ENCODE measurements around the gene CNTRL. TPM values are rescaled to one million over a fixed set of nuclear protein-coding genes. Genes with fewer than 3 reads are reported as not detected.

Gene CNTRL
- polyA plus RNA-seq, 1 experiment, result 3.6 TPM

DNA sequence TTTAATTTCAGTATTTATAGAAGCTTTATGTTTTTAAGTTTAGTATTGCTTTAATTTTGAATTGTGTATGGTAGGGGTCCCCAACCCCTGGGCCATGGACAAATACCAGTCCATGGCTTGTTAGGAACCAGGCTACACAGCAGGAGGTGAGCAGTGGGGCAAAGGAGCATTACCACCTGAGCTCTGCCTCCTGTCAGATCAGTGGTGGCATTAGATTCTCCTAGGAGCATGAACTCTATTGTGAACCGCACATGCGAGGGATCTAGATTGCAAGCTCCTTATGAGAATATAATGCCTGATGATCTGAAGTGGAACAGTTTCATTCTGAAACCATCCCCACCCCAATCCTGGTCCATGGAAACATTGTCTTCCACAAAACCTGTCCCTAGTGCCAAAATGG is 26.6 kb upstream of the CNTRL start:
- DNase-seq (ENCODE audit: low read depth), result no peak
- H3K27me3 ChIP-seq (ENCODE audit: control insufficient read depth, insufficient read depth, low read length), result no peaks in the 10 kb centered on the region
- ChIA-PET POLR2A (interaction anchor here (0.6 kb wide), 1 partner anchor 114 kb away, joined by 10 read pairs; no protein-coding TSS in a partner anchor), CTCF (interaction anchor here (1.0 to 6.4 kb wide), 4 partner anchors 11 to 292 kb away, joined by 3 to 34 read pairs (median 6); no protein-coding TSS in a partner anchor)
- TF ChIP-seq, protein P1, sequence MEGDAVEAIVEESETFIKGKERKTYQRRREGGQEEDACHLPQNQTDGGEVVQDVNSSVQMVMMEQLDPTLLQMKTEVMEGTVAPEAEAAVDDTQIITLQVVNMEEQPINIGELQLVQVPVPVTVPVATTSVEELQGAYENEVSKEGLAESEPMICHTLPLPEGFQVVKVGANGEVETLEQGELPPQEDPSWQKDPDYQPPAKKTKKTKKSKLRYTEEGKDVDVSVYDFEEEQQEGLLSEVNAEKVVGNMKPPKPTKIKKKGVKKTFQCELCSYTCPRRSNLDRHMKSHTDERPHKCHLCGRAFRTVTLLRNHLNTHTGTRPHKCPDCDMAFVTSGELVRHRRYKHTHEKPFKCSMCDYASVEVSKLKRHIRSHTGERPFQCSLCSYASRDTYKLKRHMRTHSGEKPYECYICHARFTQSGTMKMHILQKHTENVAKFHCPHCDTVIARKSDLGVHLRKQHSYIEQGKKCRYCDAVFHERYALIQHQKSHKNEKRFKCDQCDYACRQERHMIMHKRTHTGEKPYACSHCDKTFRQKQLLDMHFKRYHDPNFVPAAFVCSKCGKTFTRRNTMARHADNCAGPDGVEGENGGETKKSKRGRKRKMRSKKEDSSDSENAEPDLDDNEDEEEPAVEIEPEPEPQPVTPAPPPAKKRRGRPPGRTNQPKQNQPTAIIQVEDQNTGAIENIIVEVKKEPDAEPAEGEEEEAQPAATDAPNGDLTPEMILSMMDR (IDR thresholded peaks at IDR 0.05; ENCODE audit: insufficient read depth, low read depth, low read length), result no peak
- no peaks in the 10 kb centered on the region for H3K36me3 ChIP-seq (ENCODE audit: control insufficient read depth, insufficient read depth, low read length)
- no peak overlapping the region for H3K4me3 ChIP-seq (ENCODE audit: low read depth, low read length)

DNA sequence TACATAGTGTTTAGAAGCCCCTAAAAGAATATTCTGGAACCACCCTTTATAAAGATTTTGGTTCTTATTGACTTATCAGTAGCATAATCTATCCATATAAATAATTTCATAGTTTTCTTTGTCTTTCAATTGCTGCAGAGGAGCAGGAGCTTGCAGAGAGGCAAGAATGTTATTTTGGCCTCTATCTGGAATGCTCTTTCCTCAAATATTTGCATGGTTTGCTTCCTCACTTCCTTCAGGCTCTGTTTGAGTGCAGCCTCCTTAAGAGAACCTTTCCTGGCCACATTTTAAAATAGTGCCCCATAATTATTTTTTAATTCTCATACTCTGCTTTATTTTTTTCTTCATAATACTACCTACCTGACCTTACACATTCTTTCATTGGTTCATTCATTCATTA is 26.1 kb upstream of the CNTRL start:
- H3K27me3 ChIP-seq (ENCODE audit: control insufficient read depth, insufficient read depth, low read length), result no peaks in the 10 kb centered on the region
- no peak overlapping the region for H3K4me3 ChIP-seq (ENCODE audit: low read depth, low read length)
- no peaks in the 10 kb centered on the region for H3K36me3 ChIP-seq (ENCODE audit: control insufficient read depth, insufficient read depth, low read length)
- CTCF ChIA-PET, result interaction anchor here (1.0 to 6.4 kb wide), 5 partner anchors 11 to 293 kb away, joined by 3 to 34 read pairs (median 8); no protein-coding TSS in a partner anchor
- no peak for DNase-seq (ENCODE audit: low read depth)
- TF ChIP-seq, protein P1 (IDR thresholded peaks at IDR 0.05; ENCODE audit: insufficient read depth, low read depth, low read length), result no peak
- POLR2A ChIA-PET, result no interaction called here

DNA sequence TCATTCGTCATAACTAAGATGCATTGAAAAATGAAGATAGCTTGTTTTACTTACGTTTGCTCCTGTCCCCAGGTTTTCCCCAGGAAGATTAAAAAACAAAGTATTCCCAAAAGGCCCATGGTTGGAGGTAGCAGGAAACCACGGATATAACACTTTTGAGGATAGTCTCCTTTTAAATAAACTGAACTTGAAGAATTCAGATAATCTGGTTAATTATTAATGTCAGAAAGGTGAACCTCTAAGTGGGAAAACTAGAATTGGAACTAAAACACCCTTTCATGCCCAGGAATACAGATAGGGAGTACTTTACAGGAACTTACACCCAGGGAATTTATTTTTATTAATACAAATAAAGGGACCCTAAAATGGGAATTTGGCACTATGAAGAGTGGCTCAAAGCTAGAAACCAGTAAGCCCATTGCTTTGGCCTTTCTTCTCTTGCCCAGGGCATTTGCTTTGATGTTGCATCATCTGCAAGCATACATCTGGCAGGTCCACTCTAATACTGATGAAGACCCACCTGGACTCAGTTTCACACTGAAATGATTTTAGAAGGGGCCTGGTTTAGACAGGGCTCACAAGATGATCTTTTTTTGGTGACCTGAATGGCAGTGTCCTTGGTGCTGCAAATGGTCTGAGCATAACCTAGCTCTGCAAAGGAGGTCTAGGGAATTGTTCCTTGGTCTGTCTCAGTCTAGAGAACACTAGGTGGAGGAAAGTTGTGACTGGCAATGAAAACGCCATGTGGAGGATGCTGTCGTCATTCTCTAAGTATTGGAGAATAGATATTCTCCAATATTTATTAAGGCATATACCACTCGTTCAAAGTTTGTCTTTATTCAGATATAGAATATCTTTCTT is 24.4 kb upstream of the CNTRL start, which contains the start of gene C5:
Gene C5, minus strand, starts transcription at position 148 of the 861 bp plus-strand sequence. Its CDS starts 29 bp downstream, at position 119.
- POLR2A ChIA-PET, result no interaction called here
- H3K4me3 ChIP-seq (ENCODE audit: low read depth, low read length), result no peak within 1 kb of the TSS
- CTCF ChIA-PET, result interaction anchor here (0.8 to 6.4 kb wide), 4 partner anchors 9 to 295 kb away, joined by 3 to 34 read pairs (median 6); no protein-coding TSS in a partner anchor
- H3K36me3 ChIP-seq (ENCODE audit: control insufficient read depth, insufficient read depth, low read length), result no peaks in the 10 kb centered on the region
- TF ChIP-seq, protein P1 (IDR thresholded peaks at IDR 0.05; ENCODE audit: insufficient read depth, low read depth, low read length), result no peak
- no peak for DNase-seq (ENCODE audit: low read depth)
- no peaks in the 10 kb centered on the region for H3K27me3 ChIP-seq (ENCODE audit: control insufficient read depth, insufficient read depth, low read length)

DNA sequence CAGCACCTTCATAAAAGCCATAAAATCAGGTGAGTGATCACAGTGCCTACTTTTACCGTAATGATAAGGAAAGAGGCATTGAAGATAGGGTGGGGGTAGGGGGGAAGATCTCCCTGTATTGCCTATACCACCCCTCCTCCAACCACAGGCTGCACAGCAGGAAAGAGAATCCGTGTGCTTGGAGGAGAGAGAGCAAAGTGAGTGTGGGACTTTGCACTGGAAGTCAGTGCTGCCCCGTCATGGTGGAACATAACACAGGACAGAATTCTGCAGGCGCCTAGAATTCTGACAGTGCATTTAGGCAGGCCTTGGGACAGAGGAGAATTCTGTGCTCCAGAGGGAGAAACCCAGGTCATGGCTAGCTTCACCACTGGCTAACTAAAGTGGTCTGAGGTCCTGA is 21.2 kb upstream of the CNTRL start:
- no peaks in the 10 kb centered on the region for H3K27me3 ChIP-seq (ENCODE audit: control insufficient read depth, insufficient read depth, low read length)
- TF ChIP-seq, protein P1 (IDR thresholded peaks at IDR 0.05; ENCODE audit: insufficient read depth, low read depth, low read length), result no peak
- no peak for DNase-seq (ENCODE audit: low read depth)
- POLR2A ChIA-PET, result no interaction called here
- H3K4me3 ChIP-seq (ENCODE audit: low read depth, low read length), result no peak overlapping the region
- H3K36me3 ChIP-seq (ENCODE audit: control insufficient read depth, insufficient read depth, low read length), result no peaks in the 10 kb centered on the region
- CTCF ChIA-PET, result no interaction called here

DNA sequence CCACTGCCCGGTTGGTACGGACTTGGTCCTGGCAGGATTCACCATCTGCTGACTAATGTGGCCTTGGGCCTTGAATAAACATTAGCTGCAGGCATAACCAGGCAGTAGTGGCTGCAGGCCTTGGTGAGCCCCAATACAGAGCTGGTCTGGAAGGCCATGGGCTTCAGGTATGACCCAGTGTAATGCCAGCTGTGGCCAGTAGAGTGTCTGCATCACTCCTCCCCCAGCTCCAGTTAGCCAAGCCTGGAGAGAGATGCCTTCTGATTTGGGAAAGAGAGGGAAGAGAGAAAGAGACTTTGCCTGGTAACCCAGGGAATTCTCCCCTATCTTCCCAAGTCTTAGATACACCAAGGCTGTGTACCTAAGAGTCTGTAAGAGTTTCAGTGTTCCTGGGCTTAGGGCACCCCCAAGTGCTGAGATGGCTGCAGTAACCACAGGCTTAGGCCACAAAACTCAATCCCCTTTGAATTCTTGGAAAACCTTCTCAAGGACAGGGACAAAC is 19.1 kb upstream of the CNTRL start:
- no peaks in the 10 kb centered on the region for H3K27me3 ChIP-seq (ENCODE audit: control insufficient read depth, insufficient read depth, low read length)
- TF ChIP-seq, protein P1 (IDR thresholded peaks at IDR 0.05; ENCODE audit: insufficient read depth, low read depth, low read length), result peak; percentile 33; the same call in 1 of the 2 replicates
- H3K36me3 ChIP-seq (ENCODE audit: control insufficient read depth, insufficient read depth, low read length), result no peaks in the 10 kb centered on the region
- ChIA-PET POLR2A (no interaction called here), CTCF (interaction anchor here (0.7 to 1.8 kb wide), 4 partner anchors 10 to 299 kb away, joined by 3 to 8 read pairs (median 4); no protein-coding TSS in a partner anchor)
- DNase-seq (ENCODE audit: low read depth), result no peak
- H3K4me3 ChIP-seq (ENCODE audit: low read depth, low read length), result no peak overlapping the region

Data from BJ (cell line).